Thoracic aorta (tissue), 2 donors: Measurements from ENCODE around the gene TM2D1. TPM values are rescaled to one million over a fixed set of nuclear protein-coding genes. Genes with fewer than 3 reads are reported as not detected.

Experiments
- ATAC-seq: fragments of 150-250 bp; one replicate; pipeline ENCODE4 v1.8.0; 2017; ENCODE audit warnings: low read depth; ENCODE audit not compliant: insufficient number of reproducible peaks, low FRiP score
- DNase-seq: peaks from one replicate; pipeline ENCODE4 v3.0.0-alpha.2; 2020; ENCODE audit warnings: low spot score
- H3K27ac ChIP-seq, 2 donors: fragments of 200-600 bp; sonication (generic); 1 replicate in 1 of 2; 2 replicates in 1 of 2; pipeline ENCODE4 v1.5.1; 2016; ENCODE audit warnings: mild to moderate bottlenecking in 2 of 2, moderate library complexity in 2 of 2
- H3K27me3 ChIP-seq: fragments of 200-600 bp; sonication (generic); replicated peaks from 2 replicates; pipeline ENCODE4 v1.6.0; 2016; ENCODE audit warnings: mild to moderate bottlenecking; ENCODE audit not compliant: insufficient read depth
- H3K36me3 ChIP-seq: fragments of 200-600 bp; sonication (generic); one replicate; pipeline ENCODE4 v1.5.1; 2016
- H3K4me1 ChIP-seq, 2 donors: fragments of 200-600 bp; sonication (generic); 1 replicate in 1 of 2; 2 replicates in 1 of 2; pipeline versions ENCODE4 v1.5.1 to v1.6.0; 2016; ENCODE audit warnings: low read depth in 2 of 2, mild to moderate bottlenecking in 1 of 2; ENCODE audit not compliant: control insufficient read depth in 1 of 2
- H3K4me3 ChIP-seq: fragments of 200-600 bp; sonication (generic); 2 replicates; pipeline ENCODE4 v1.5.1; 2016; ENCODE audit warnings: mild to moderate bottlenecking
- H3K9me3 ChIP-seq: fragments of 200-600 bp; sonication (generic); 2 replicates; pipeline ENCODE4 v1.5.1; 2016
- CTCF ChIP-seq: fragments of 200-600 bp; sonication (generic); IDR thresholded peaks from one replicate; pipeline ENCODE4 v1.5.1; 2019; ENCODE audit warnings: antibody characterized with exemption
- total RNA-seq, 2 donors: library from RNA; depleted of rRNA; stranded (reverse); fragments of >200 nt; gene quantifications; one replicate each; pipeline versions ENCODE4 v1.1.0 to v1.2.3, GENCODE V29; 2016

Gene TM2D1
- total RNA-seq, 2 donors from 2014 or later: 93.7 to 114 TPM

DNA sequence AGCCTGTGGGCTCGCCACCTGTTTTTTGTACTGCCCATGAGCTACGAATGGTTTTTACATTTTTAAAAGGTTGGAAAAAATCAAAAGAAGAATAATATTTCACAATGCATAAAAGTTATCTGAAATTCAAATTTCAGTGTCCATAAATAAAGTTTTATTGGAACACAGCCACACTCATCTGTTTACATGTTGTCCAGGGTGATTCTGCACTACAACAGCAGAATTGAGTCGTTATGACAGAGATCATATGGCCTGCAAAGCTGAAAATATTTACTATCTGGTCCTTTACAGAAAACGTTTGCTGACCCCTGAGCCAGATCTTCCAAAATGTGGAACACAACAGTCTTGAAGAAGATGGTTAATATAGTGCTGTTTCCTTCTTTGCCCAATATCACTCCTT lies 89.4 kb downstream of the TM2D1 start:
- Histone ChIP-seq H3K4me3 (no peak overlapping the region), H3K9me3 (no peaks in the 10 kb centered on the region), H3K36me3 (no peaks in the 10 kb centered on the region), H3K27ac (peak overlapping the region; percentile 30 to 89), H3K4me1 (peaks cover 34 to 46% of the 10 kb centered on the region in 2 donors), H3K27me3 (no peaks in the 10 kb centered on the region)
- ATAC-seq (no peak), DNase-seq (no peak)
- no peak for TF ChIP-seq CTCF

DNA sequence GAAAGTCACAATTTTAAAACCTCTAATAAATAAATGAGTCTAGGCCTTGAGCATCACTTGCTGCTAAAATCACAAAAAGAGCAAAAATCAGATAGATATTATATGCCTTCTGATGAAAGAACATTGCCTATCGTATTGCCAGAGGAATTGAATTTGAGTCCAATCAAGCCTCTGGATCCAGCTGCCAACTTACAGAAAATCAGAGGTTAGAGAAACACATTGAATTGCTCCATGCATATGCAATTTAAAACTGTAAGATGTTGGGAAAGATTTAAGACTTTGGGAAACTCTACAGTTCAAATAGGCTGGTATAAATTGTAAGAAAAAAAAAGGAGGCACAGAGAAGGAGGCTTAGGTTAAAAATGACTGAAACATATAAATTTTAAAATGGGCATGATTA lies 93.5 kb downstream of the TM2D1 start:
- Histone ChIP-seq H3K4me1 (peaks cover 0 to 7% of the 10 kb centered on the region in 2 donors), H3K4me3 (no peak overlapping the region), H3K27ac (no peak overlapping the region), H3K27me3 (no peaks in the 10 kb centered on the region), H3K9me3 (no peaks in the 10 kb centered on the region), H3K36me3 (no peaks in the 10 kb centered on the region)
- ATAC-seq: no peak
- TF ChIP-seq CTCF: no peak
- no peak for DNase-seq

Other genes starting within 250 kb of the TM2D1 start
- 10 to 100 TPM; 47.8 to 64.5 TPM for gene PATJ, start 17.3 kb upstream of the TM2D1 start, total RNA-seq